Medulla oblongata (tissue), 1 donor: ENCODE measurements around the gene NMRAL1.

Experiments
- DNase-seq: peaks from one replicate; pipeline ENCODE4 v3.0.0-alpha.2; 2015; ENCODE audit errors: extremely low spot score

NMRAL1 gene

DNA sequence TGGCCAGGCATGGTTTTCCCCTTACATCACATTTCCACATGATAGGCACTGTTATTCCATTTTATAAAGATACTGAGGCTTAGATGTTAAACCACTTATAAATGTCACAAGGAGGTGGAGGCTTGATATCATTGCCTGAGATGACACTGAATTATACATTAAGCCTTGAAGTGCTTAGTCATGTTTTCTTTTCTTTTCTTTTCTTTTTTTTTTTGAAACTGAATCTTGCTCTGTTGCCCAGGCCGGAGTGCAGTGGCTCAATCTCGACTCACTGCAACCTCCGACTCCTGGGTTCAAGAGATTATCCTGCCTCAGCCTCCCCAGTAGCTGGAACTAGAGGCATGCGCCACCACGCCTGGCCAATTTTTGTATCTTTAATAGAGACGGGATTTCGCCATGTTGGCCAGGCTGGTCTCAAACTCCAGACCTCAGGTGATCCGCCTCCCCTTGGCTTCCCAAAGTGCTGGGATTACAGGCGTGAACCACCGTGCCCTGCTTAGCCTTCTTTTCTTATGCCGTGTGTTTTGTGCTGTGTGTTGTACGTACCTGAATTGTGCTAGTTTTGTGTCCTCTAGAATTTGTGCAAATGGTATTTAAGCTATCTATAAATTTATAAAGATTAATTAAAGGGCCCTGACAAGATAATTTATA, 47.6 kb downstream of the NMRAL1 start:
- DNase-seq: no peak

DNA sequence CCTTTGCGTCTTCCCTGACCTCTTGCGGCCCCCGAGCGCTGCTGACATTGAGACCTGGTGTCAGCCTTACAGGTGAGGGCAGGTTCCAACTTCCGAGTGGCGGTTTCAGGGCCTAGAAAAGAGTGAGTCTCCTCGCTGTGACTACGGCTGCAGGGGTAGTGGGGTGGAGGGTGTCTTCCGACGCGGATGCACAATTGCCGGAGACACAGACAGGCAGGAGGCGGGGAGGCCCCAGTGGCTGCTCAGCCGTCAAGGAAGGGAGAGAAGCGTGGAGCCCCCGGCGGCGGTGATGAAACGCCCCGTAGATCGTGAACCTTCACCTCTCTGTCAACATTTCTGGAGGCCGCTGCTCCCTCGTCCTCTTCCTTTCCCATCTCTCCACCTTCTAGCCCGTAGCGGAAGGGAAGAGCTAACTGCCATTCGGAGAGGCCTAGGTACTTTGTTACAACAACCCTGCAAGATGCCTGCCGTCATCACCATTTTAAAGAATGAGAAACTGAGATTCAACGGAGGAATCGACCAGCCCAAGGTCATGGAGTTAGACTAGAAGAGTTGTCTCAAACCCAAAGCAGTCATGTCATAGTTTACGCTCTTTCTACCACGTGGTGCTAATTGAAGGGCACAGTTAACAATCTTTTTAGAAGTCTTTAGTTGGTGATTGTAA, 48.3 kb downstream of the NMRAL1 start:
- DNase-seq: no peak

DNA sequence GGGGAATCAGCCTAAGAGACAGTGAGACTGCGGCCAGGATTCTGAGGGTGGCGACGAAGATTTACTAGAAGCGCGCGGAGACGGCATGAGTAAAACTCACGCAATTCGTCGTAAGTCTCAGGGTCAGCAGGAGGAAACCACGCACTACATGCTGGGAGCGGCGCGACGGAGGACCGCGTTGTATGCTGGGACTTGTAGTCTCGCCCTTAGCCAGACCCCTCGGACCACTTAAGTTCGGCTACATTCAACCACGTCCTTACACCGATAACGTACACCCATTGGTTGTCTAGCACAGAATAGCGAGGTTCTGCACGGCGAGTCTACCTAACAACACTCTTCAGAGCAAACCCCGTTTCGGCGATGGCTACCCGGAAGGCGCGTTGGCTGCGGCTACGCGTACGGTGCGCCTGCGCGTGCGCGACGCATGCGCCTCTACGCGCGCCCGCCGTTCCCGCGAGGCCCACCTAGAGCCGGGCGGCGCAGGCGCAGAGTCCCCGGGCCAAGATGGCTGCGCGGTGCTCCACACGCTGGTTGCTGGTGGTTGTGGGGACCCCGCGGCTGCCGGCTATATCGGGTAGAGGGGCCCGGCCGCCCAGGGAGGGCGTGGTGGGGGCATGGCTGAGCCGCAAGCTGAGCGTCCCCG, 48.9 kb downstream of the NMRAL1 start, which contains the start of gene DNAJA3:
Gene DNAJA3, plus strand, starts transcription at position 491 of the 643 bp plus-strand sequence. Its CDS starts 14 bp downstream, at position 505.
- peak; percentile 95 for DNase-seq

DNA sequence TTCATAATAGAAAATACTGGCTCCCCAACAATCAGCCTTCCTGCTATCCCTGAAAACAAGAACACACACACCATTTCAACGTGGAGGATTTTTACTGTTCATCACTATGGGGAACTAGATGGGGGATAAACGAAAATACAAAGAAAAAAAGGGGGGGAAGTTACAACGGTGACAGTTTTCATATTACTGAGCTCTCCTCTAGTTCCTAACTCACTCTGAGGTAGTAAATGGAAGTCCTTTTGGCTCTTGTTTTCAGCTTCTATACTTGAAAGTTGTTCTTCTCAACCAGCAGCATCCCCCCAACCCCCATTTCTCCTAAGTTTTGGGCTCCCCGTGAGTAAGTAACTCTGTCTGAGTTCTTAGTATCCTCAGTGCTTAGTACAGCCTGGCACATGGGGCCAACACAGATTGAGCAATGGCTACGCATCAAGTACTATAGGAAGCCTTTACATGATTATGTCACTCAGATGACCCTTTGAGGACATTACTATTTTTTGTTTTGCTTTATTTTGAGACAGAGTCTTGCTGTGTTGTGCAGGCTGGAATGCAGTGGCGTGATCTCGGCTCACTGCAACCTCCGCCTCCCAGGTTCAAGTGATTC, 53.8 kb downstream of the NMRAL1 start:
- DNase-seq: no peak

DNA sequence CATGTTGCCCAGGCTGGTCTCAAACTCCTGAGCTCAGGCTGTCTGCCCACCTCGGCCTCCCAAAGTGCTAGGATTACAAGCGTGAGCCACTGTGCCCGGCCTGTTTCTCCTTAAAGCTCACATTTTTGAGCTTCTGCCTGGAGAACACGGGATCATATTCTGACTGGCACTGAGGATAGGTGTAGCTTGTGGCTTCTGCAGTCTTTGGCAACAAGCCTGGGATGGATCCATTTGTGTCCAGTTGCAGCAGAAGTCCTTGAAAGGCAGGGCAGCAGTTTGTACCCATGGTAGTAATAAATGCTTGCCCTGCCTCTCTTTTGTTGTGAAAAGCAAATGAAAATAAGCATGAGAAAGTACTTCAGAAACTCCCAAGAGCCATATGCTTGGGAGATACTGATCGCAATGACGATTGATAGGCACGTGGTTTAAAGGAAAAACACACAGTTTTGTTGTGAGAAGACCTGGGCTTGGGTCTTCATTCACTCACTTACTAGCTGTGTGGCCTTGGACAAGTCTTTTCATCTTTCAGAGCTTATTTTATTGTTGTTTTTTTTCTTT, 54.9 kb downstream of the NMRAL1 start:
- no peak for DNase-seq

DNA sequence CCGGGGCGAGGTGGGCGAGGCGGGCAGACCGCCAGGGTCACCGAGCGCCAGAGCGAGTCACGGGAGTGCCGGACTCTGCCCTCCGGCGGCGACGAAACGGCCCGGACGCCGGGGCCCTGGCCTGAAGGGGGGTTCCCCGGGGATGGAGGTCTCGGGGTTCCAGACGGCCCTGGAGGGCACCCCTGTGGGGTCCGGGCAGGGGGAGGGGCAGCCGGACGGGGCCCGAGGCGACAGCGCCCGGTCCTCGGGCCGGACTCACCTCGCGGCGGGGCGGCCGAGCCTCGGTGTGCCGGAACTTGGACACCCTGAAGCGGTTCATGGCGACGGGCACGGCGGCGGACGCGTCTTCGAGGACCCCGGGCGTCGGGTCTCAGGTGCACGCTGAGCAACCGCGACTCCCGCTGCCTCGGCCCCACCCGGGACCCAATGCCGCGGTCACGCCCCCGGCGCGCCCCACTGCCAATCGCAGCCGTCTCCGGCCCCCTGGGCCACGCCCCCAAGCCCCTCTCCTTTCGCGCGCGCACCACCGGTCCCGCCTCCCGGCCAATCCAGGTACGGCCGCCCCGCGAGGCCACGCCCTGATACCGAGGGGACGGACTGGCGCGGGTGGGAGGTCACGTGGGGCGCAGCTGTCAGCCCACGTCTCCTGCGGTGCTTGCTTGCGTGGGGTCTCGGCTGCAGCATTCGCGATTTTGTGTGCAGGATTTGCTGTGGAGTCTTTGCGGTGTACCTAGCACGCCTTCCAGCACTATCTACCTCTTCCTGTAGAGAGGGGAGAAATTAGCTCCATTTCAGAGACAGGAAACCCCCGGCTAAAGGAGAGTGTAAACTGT, 58.0 kb downstream of the NMRAL1 start, which contains the start of gene CORO7:
Gene CORO7, minus strand, starts transcription at position 397 of the 833 bp plus-strand sequence. Its CDS starts 78 bp downstream, at position 319.
- DNase-seq: peak; percentile 98

DNA sequence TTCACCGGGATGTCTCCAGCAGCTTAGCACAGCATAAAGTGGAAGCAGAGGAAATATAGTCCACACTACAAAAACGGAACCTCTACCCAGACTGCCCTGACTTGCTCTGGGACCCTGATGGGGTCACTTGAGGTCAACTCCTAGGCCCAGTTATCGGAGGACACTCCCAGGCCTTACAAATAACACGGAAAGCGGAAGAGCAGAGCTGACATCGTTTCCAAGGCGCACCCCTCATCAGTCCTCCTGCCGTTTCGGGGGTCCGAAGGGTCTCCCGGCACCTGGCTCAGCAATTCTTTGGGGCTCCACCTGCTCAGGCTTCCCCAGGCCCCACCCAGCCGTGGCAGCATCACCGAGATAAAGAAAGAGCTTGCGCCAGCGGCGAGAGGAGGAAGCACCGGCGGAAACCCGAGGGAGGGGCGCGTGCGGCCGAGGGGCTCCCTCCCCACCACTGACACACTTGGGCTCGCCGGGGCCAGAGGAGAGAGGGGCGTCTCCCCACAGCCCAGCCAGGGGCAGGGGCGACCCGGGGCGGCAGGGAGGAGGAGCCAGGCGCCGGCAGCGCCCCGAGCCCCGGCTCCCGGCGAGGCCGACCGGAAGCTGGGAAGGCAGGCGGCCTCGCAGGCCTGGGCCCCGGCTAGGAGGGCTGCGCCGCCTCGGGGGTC, 58.8 kb downstream of the NMRAL1 start:
- peak; percentile 84 for DNase-seq

DNA sequence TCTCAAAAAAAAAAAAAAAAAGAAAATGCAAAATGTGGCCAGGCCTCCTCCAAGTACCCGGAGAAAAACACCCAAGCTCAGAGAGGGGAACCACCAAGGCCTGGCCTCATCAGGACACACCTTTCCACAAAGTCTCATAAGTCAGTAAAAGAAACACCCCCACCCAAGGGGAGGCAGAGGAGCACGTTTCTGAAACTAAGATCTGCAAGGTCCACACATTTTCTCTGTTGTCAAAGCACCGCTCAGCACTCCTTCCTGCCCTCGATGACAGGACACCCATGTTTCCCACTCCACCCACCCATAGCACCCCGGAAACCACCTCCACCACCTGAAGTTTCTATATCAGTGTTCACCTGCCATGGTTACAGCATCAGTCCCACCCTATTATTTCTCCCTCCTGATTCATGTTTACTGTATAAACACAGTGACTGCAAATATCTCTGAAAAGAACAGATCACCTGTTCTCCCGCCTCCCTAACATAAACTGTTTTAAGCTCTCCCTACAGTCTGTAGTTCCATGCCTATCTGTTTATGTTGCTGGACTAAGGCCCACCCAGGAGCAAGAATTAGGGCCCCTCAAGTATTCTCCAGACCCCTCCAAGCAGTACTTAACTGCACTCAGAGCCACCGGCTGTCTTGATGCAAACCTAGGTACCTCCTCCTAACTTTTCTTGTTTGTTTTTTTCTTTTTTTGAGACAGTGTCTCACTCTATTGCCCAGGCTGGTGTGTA, 60.1 kb downstream of the NMRAL1 start:
- DNase-seq: no peak

DNA sequence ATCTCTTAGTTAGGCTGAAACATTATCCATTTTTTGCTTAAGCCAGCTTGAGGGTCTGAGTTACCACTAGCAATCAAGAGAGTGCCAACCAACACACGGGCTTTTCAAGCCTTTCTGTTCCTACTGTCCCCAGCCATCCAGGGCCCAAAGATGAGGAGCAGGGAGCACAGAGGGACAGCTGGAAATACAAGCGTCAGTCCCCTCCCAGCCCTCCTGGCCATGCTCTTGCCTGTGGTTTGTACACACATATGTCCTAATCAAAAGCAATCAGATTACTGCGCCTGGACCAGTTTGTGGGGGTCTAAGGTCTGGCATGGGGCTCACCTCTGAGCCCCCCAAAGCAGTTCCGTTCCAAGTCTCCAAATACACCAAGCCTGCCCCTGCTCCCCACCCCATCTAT, 61.6 kb downstream of the NMRAL1 start:
- no peak for DNase-seq

DNA sequence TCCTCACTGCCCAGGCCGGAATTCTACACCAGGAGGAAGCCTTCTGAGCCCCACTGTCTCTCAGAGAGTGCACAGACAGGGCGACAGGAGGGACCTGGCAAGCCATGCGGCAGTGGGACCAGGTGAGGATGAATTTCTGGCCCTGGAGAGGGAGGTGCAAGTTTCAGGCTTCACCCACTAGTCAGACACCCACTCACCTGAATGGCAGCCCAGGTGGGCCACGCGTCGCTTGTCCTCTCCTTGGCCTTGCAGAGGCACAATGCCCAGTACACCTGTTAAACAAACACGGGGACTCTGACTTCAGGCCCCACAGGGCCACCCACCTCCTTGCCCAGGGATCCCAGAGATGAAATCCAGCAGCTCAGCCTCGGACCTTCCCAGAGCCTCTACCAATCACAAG, 62.3 kb downstream of the NMRAL1 start:
- DNase-seq: no peak
